ENCODE data around the gene MYL6B.

DNA sequence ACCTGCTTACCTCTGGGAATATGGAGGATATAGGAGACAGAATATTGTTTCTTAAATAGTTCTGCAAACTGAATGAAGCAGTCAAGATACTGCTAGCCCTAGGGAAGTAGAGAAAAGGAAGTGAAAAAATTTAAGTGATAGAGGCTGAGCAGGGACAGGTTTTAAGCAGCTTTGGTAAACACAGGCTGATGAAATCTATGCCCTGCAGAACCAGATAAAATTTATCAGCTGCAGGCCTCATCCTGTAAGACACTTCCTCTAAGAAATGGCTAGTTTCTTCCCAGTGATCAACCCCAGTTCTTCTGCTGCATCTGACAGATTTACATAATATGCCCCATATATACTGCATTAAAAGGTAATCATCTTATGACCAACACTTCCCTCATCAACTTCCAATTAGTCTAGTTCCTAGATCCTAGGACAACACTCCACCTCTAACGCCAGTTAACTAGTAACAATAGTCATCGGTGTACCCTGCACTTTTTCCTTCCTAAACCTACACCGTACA lies 25.6 kb upstream of the MYL6B start:
- TF ChIP-seq, protein P1, sequence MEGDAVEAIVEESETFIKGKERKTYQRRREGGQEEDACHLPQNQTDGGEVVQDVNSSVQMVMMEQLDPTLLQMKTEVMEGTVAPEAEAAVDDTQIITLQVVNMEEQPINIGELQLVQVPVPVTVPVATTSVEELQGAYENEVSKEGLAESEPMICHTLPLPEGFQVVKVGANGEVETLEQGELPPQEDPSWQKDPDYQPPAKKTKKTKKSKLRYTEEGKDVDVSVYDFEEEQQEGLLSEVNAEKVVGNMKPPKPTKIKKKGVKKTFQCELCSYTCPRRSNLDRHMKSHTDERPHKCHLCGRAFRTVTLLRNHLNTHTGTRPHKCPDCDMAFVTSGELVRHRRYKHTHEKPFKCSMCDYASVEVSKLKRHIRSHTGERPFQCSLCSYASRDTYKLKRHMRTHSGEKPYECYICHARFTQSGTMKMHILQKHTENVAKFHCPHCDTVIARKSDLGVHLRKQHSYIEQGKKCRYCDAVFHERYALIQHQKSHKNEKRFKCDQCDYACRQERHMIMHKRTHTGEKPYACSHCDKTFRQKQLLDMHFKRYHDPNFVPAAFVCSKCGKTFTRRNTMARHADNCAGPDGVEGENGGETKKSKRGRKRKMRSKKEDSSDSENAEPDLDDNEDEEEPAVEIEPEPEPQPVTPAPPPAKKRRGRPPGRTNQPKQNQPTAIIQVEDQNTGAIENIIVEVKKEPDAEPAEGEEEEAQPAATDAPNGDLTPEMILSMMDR (IDR thresholded peaks at IDR 0.05) = no peak
- TF ChIP-seq POLR2A (IDR thresholded peaks at IDR 0.05) = no peak
